CD14-positive monocyte (primary cell): ENCODE results near the gene SMIM7. TPM values are rescaled to one million over a fixed set of nuclear protein-coding genes. Genes with fewer than 3 reads are reported as not detected.

Experiments used
- DNase-seq, 3 donors: peaks; one replicate each; pipeline ENCODE4 v3.0.0-alpha.2; 2011 to 2022
- H2AFZ ChIP-seq: 2 replicates; pipeline ENCODE4 v1.6.0; 2012; ENCODE audit warnings: mild to moderate bottlenecking, low read depth, low read length, inconsistent platforms; ENCODE audit not compliant: insufficient read depth, poor library complexity, severe bottlenecking
- H3K27ac ChIP-seq, 2 donors: 1 replicate in 1 of 2; 2 replicates in 1 of 2; pipeline ENCODE4 v1.5.1; 2012 to 2013; ENCODE audit warnings: low read length in 2 of 2, control low read depth in 1 of 2, inconsistent platforms in 1 of 2, low read depth in 1 of 2, mild to moderate bottlenecking in 1 of 2
- H3K27me3 ChIP-seq, 2 donors: one replicate each; pipeline versions ENCODE4 v1.6.0 to v1.6.1; 2011 to 2013; ENCODE audit warnings: low read length in 2 of 2; ENCODE audit not compliant: control insufficient read depth in 2 of 2, insufficient read depth in 2 of 2
- H3K36me3 ChIP-seq, 2 donors: replicated peaks in 1 of 2; 1 replicate in 1 of 2; 2 replicates in 1 of 2; pipeline versions ENCODE4 v1.5.1 to v1.6.1; 2012 to 2013; ENCODE audit warnings: low read length in 2 of 2, control low read depth in 1 of 2, inconsistent platforms in 1 of 2, mild to moderate bottlenecking in 1 of 2; ENCODE audit not compliant: insufficient read depth in 2 of 2, control insufficient read depth in 1 of 2
- H3K4me1 ChIP-seq, 2 donors: 1 replicate in 1 of 2; 2 replicates in 1 of 2; pipeline versions ENCODE4 v1.5.1 to v1.6.1; 2012 to 2013; ENCODE audit warnings: low read length in 2 of 2, control low read depth in 1 of 2, inconsistent platforms in 1 of 2, mild to moderate bottlenecking in 1 of 2, moderate library complexity in 1 of 2; ENCODE audit not compliant: insufficient read depth in 2 of 2, control insufficient read depth in 1 of 2
- H3K4me2 ChIP-seq: replicated peaks from 2 replicates; pipeline ENCODE3; 2012; ENCODE audit warnings: low read length, moderate library complexity, mild to moderate bottlenecking; ENCODE audit not compliant: poor library complexity, severe bottlenecking; ENCODE audit errors: extremely low read depth
- H3K4me3 ChIP-seq, 3 experiments: fragments of 200-600 bp in 1 of 3; sonication (generic) in 1 of 3; replicated peaks in 1 of 3; 1 replicate in 2 of 3; 2 replicates in 1 of 3; pipeline ENCODE4 v1.5.1; 2011 to 2013; ENCODE audit warnings: low read length in 3 of 3, mild to moderate bottlenecking in 3 of 3, control low read depth in 2 of 3, low read depth in 2 of 3, inconsistent platforms in 1 of 3, moderate library complexity in 1 of 3
- H3K79me2 ChIP-seq: 2 replicates; pipeline ENCODE4 v1.6.0; 2012; ENCODE audit warnings: mild to moderate bottlenecking, control low read depth, inconsistent platforms, low read length, moderate library complexity; ENCODE audit not compliant: insufficient read depth
- H3K9ac ChIP-seq: 2 replicates; pipeline ENCODE4 v1.6.0; 2017; ENCODE audit warnings: low read length, mild to moderate bottlenecking; ENCODE audit not compliant: insufficient read depth, poor library complexity, severe bottlenecking
- H3K9me3 ChIP-seq, 2 donors: replicated peaks in 1 of 2; 1 replicate in 1 of 2; 2 replicates in 1 of 2; pipeline versions ENCODE4 v1.5.1 to v1.6.1; 2012 to 2013; ENCODE audit warnings: low read length in 2 of 2, control low read depth in 1 of 2; ENCODE audit not compliant: control insufficient read depth in 1 of 2, insufficient read depth in 1 of 2
- H4K20me1 ChIP-seq: 2 replicates; pipeline ENCODE4 v1.6.0; 2012; ENCODE audit warnings: mild to moderate bottlenecking, low read length, control low read depth, moderate library complexity; ENCODE audit not compliant: insufficient read depth
- H3K27ac Mint-ChIP-seq, 7 donors: one replicate each; pipeline ENCODE4 v1.8.0; 2020; ENCODE audit warnings: mild to moderate bottlenecking in 7 of 7, mixed read lengths in 7 of 7, moderate library complexity in 6 of 7, inconsistent platforms in 2 of 7
- H3K27me3 Mint-ChIP-seq, 3 donors: one replicate each; pipeline ENCODE4 v1.8.0; 2021 to 2022; ENCODE audit warnings: low read depth in 3 of 3, mild to moderate bottlenecking in 3 of 3, mixed read lengths in 3 of 3, moderate library complexity in 3 of 3, inconsistent platforms in 1 of 3
- H3K36me3 Mint-ChIP-seq, 2 donors: one replicate each; pipeline ENCODE4 v1.8.0; 2020; ENCODE audit warnings: mixed read lengths in 2 of 2, inconsistent platforms in 1 of 2, mild to moderate bottlenecking in 1 of 2
- H3K4me1 Mint-ChIP-seq: one replicate; pipeline ENCODE4 v1.8.0; 2020; ENCODE audit warnings: mild to moderate bottlenecking, mixed read lengths
- H3K4me3 Mint-ChIP-seq, 2 donors: one replicate each; pipeline ENCODE4 v1.8.0; 2020; ENCODE audit warnings: mild to moderate bottlenecking in 2 of 2, mixed read lengths in 2 of 2, moderate library complexity in 1 of 2
- H3K9me3 Mint-ChIP-seq, 7 donors: one replicate each; pipeline ENCODE4 v1.8.0; 2020 to 2022; ENCODE audit warnings: mixed read lengths in 7 of 7, mild to moderate bottlenecking in 6 of 7, moderate library complexity in 6 of 7, inconsistent platforms in 2 of 7
- WGBS: methylation state at CpG from one replicate; pipeline ENCODE4 v1.1.5; 2013; ENCODE audit warnings: missing lambda C conversion rate; ENCODE audit not compliant: insufficient coverage; 5-methylcytosine and 5-hydroxymethylcytosine counted together
- intact Hi-C, 2 donors: fragments of 100-400 bp; cut with micrococcal nuclease; formaldehyde crosslinking; loops; one replicate each; pipeline versions ENCODE4 v1.15.0 to v1.15.1; 2023
- polyA plus RNA-seq, 3 donors: library from polyadenylated mRNA; depleted of rRNA in 1 of 3; unstranded in 2 of 3; stranded (reverse) in 1 of 3; fragments of 300-500 nt in 2 of 3; fragments of >200 nt in 1 of 3; fragmentation: Illumina TruSeq in 2 of 3; gene quantifications; 1 replicate in 2 of 3; 2 replicates in 1 of 3; pipeline ENCODE4 v1.2.3, GENCODE V29; 2012 to 2021
- TF ChIP-seq, protein P1 (sequence below): fragments of 200-600 bp; IDR thresholded peaks from one replicate; pipeline ENCODE4 v1.8.0; 2022; ENCODE audit warnings: antibody characterized with exemption, mild to moderate bottlenecking

The SMIM7 gene
- polyA plus RNA-seq, 3 donors: 65.5 to 91.7 (median 86.7) TPM

DNA sequence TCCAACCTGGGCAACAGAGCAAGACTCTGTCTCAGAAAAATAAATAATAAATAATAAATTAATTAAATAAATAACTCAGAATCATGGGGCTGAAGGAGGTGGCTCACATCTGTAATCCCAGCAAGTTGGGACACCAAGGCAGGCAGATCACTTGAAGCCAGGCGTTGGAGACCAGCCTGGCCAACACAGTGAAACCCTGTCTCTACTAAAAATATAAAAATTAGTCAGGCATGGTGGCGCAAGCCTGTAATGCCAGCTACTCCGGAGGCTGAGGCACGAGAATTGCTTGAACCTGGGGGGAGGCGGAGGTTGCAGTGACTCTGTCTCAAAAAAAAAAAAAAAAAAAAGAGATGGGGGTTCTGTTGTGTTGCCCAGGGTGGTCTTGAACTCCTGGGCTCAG lies 8.2 kb upstream of the SMIM7 start:
- Histone ChIP-seq H3K4me3 (no peak overlapping the region), H3K79me2 (peaks cover 17% of the 10 kb centered on the region), H3K27ac (no peak overlapping the region), H4K20me1 (no peaks in the 10 kb centered on the region), H3K4me2 (no peak overlapping the region), H2AFZ (no peak overlapping the region), H3K9me3 (no peaks in the 10 kb centered on the region), H3K27me3 (no peaks in the 10 kb centered on the region), H3K4me1 (peaks cover 38 to 54% of the 10 kb centered on the region in 2 donors), H3K36me3 (peaks cover 0 to 6% of the 10 kb centered on the region in 2 donors), H3K9ac (no peak overlapping the region)
- H3K36me3 Mint-ChIP-seq: peaks cover 4 to 28% of the 10 kb centered on the region in 2 donors
- H3K4me3 Mint-ChIP-seq: no peak overlapping the region
- peaks cover 53% of the 10 kb centered on the region for H3K4me1 Mint-ChIP-seq
- intact Hi-C loops: no loop called here
- no CpG with 5 or more reads among the region's 5 CpGs for WGBS
- TF ChIP-seq, protein P1, sequence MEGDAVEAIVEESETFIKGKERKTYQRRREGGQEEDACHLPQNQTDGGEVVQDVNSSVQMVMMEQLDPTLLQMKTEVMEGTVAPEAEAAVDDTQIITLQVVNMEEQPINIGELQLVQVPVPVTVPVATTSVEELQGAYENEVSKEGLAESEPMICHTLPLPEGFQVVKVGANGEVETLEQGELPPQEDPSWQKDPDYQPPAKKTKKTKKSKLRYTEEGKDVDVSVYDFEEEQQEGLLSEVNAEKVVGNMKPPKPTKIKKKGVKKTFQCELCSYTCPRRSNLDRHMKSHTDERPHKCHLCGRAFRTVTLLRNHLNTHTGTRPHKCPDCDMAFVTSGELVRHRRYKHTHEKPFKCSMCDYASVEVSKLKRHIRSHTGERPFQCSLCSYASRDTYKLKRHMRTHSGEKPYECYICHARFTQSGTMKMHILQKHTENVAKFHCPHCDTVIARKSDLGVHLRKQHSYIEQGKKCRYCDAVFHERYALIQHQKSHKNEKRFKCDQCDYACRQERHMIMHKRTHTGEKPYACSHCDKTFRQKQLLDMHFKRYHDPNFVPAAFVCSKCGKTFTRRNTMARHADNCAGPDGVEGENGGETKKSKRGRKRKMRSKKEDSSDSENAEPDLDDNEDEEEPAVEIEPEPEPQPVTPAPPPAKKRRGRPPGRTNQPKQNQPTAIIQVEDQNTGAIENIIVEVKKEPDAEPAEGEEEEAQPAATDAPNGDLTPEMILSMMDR: no peak
- peaks cover 0 to 5% (median 0%) of the 10 kb centered on the region in 7 donors for H3K9me3 Mint-ChIP-seq
- H3K27me3 Mint-ChIP-seq: peaks cover 1 to 3% (median 2%) of the 10 kb centered on the region in 3 donors
- peak overlapping the region in 2 of 7 donors; percentile 15 to 68 for H3K27ac Mint-ChIP-seq
- DNase-seq: no peak

DNA sequence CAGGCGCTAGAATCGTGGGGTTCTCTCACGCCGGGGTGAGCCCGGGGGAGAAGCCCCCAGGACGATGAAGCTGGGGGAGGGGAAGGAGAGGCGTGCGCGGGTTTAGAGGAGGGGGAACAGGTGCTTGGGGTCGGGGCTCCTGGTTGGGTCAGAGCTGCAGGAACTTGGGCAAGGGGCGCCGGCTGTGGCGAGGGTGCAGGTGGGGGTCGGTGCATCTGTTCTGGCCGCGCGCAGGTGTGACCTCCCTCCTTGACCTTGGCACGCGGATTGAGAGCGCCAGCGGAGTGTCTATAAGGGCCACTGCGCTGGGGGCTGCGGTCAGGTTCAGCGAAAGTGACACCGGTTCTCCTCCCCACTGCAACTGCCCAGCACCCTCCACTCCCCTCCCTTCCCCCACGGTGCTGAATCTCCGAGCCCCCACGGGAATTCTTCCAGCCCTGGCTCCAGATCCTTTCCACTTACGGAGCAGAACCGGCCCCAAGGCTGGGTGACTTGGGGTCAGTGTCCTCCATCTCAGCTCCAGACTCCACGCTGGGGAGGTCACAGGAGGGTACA lies 1.6 kb upstream of the SMIM7 start:
- peaks cover 32% of the 10 kb centered on the region for H4K20me1 ChIP-seq
- peak overlapping the region; percentile 100 for H3K4me2 ChIP-seq
- no peaks in the 10 kb centered on the region for H3K9me3 ChIP-seq
- under 1% methylated on average over 29 of the region's 31 CpGs for WGBS
- peaks cover 15 to 23% of the 10 kb centered on the region in 2 donors for H3K36me3 ChIP-seq
- Mint-ChIP-seq H3K4me3 (peak overlapping the region; percentile 84 to 90), H3K4me1 (peaks cover 56% of the 10 kb centered on the region), H3K27ac (peak overlapping the region in 6 of 7 donors; percentile 40 to 85 (median 70)), H3K27me3 (peaks cover 5 to 20% (median 17%) of the 10 kb centered on the region in 3 donors), H3K36me3 (peaks cover 19 to 31% of the 10 kb centered on the region in 2 donors), H3K9me3 (peaks cover 0 to 5% (median 0%) of the 10 kb centered on the region in 7 donors)
- H3K4me1 ChIP-seq: peaks cover 40 to 63% of the 10 kb centered on the region in 2 donors
- peak overlapping the region; percentile 73 for H3K9ac ChIP-seq
- H3K27me3 ChIP-seq: peaks cover 0 to 7% of the 10 kb centered on the region in 2 donors
- intact Hi-C loops: loop anchor here (2.0 to 5.0 kb wide), 2 partner anchors 33 to 34 kb away; partner anchors contain the start of gene MED26 (in 2 of the 2)
- peak overlapping the region in 1 of 2 donors; percentile 49 for H3K27ac ChIP-seq
- TF ChIP-seq, protein P1: no peak
- H3K4me3 ChIP-seq: peak overlapping the region; percentile 81 to 92 (median 90)
- peak overlapping the region; percentile 95 for H2AFZ ChIP-seq
- peaks cover 65% of the 10 kb centered on the region for H3K79me2 ChIP-seq
- DNase-seq: no peak
